ENCODE results near the gene SPEG.
A peak's percentile ranks its signal among the peaks of the same experiment; 100 is the strongest.

DNA sequence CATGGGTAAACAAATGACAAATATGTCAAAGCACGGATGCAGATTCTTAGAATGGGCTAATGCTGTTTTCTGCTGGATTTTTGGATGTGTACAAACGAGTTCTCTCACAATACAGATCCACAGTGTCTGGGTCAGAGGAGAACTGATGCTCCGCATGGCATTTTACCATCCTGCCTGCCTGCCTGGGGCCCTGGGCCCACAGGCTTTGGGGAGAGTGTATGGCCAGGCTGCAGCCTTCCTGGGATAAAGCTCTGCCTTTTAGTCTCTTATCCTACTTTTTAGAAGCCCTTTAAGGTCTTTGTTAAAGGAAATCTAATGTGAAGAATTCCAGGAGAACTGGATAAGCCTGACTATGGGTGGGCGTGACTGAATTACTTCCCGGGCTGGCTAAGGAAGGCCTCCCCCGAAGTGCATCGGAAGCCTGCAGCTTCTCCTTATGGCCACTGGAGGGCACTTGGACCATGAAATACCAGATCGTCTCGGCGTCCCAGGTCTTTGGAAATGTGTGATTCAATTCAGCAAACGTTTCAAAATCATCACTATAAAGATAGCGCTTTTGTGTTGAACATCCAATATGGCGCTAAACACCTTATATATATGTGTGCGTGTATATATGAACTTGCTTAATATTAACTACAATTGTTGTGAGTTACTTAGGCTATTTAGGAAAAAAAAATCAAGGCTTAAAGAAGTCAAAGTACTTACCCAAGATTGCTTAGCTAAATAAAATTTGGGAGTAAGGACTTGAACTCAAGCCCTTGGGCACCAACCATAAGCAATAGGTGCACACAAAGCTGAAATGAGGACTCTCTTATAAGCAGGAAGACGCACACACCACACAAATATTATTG lies 31.8 kb upstream of the SPEG start:
- TF ChIP-seq, protein P1, sequence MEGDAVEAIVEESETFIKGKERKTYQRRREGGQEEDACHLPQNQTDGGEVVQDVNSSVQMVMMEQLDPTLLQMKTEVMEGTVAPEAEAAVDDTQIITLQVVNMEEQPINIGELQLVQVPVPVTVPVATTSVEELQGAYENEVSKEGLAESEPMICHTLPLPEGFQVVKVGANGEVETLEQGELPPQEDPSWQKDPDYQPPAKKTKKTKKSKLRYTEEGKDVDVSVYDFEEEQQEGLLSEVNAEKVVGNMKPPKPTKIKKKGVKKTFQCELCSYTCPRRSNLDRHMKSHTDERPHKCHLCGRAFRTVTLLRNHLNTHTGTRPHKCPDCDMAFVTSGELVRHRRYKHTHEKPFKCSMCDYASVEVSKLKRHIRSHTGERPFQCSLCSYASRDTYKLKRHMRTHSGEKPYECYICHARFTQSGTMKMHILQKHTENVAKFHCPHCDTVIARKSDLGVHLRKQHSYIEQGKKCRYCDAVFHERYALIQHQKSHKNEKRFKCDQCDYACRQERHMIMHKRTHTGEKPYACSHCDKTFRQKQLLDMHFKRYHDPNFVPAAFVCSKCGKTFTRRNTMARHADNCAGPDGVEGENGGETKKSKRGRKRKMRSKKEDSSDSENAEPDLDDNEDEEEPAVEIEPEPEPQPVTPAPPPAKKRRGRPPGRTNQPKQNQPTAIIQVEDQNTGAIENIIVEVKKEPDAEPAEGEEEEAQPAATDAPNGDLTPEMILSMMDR (IDR thresholded peaks at IDR 0.05), result peak; percentile 76 to 88 (median 86)
- TF ChIP-seq POLR2A (IDR thresholded peaks at IDR 0.05), result no peak

Data from right lobe of liver (tissue), 4 donors.